ENCODE results near the gene PLXDC2. TPM values are rescaled to one million over a fixed set of nuclear protein-coding genes. Genes with fewer than 3 reads are reported as not detected.

The PLXDC2 gene
- total RNA-seq, 1 donor from 2014 or later: 7.5 TPM

GRCh38 chr10:19789607-19790006, 26.6 kb upstream of the PLXDC2 start:
- DNase-seq (ENCODE audit: low read depth): no peak
- Histone ChIP-seq H3K36me3 (ENCODE audit: control insufficient read depth, insufficient read depth, low read length) (no peaks in the 10 kb centered on the region), H3K27me3 (ENCODE audit: control insufficient read depth, insufficient read depth, low read length) (no peaks in the 10 kb centered on the region), H3K4me3 (ENCODE audit: low read depth, low read length) (no peak overlapping the region)
- no peak for TF ChIP-seq CTCF (IDR thresholded peaks at IDR 0.05; ENCODE audit: insufficient read depth, low read length, poor library complexity, severe bottlenecking)

GRCh38 chr10:19791032-19791431, 25.2 kb upstream of the PLXDC2 start:
- H3K36me3 ChIP-seq (ENCODE audit: control insufficient read depth, insufficient read depth, low read length): no peaks in the 10 kb centered on the region
- H3K4me3 ChIP-seq (ENCODE audit: low read depth, low read length): no peak overlapping the region
- H3K27me3 ChIP-seq (ENCODE audit: control insufficient read depth, insufficient read depth, low read length): no peaks in the 10 kb centered on the region
- TF ChIP-seq CTCF (IDR thresholded peaks at IDR 0.05; ENCODE audit: insufficient read depth, low read length, poor library complexity, severe bottlenecking): no peak
- DNase-seq (ENCODE audit: low read depth): no peak

GRCh38 chr10:19795684-19796083, 20.5 kb upstream of the PLXDC2 start:
- DNase-seq (ENCODE audit: low read depth): no peak
- H3K27me3 ChIP-seq (ENCODE audit: control insufficient read depth, insufficient read depth, low read length): no peaks in the 10 kb centered on the region
- H3K36me3 ChIP-seq (ENCODE audit: control insufficient read depth, insufficient read depth, low read length): no peaks in the 10 kb centered on the region
- no peak for TF ChIP-seq CTCF (IDR thresholded peaks at IDR 0.05; ENCODE audit: insufficient read depth, low read length, poor library complexity, severe bottlenecking)
- no peak overlapping the region for H3K4me3 ChIP-seq (ENCODE audit: low read depth, low read length)

- no peak overlapping the region for H3K4me3 ChIP-seq (ENCODE audit: low read depth, low read length)
- DNase-seq (ENCODE audit: low read depth): no peak
- no peaks in the 10 kb centered on the region for H3K27me3 ChIP-seq (ENCODE audit: control insufficient read depth, insufficient read depth, low read length)
- TF ChIP-seq CTCF (IDR thresholded peaks at IDR 0.05; ENCODE audit: insufficient read depth, low read length, poor library complexity, severe bottlenecking): no peak
- H3K36me3 ChIP-seq (ENCODE audit: control insufficient read depth, insufficient read depth, low read length): no peaks in the 10 kb centered on the region
Observed at GRCh38 chr10:19800161-19800560, 16.1 kb upstream of the PLXDC2 start.

- Histone ChIP-seq H3K27me3 (ENCODE audit: control insufficient read depth, insufficient read depth, low read length) (no peaks in the 10 kb centered on the region), H3K4me3 (ENCODE audit: low read depth, low read length) (no peak overlapping the region), H3K36me3 (ENCODE audit: control insufficient read depth, insufficient read depth, low read length) (no peaks in the 10 kb centered on the region)
- no peak for TF ChIP-seq CTCF (IDR thresholded peaks at IDR 0.05; ENCODE audit: insufficient read depth, low read length, poor library complexity, severe bottlenecking)
- no peak for DNase-seq (ENCODE audit: low read depth)
Observed at GRCh38 chr10:19801369-19801768, 14.9 kb upstream of the PLXDC2 start.

- Histone ChIP-seq H3K27me3 (ENCODE audit: control insufficient read depth, insufficient read depth, low read length) (no peaks in the 10 kb centered on the region), H3K36me3 (ENCODE audit: control insufficient read depth, insufficient read depth, low read length) (no peaks in the 10 kb centered on the region), H3K4me3 (ENCODE audit: low read depth, low read length) (no peak overlapping the region)
- TF ChIP-seq CTCF (IDR thresholded peaks at IDR 0.05; ENCODE audit: insufficient read depth, low read length, poor library complexity, severe bottlenecking): no peak
- DNase-seq (ENCODE audit: low read depth): no peak
Observed at GRCh38 chr10:19803676-19804075, 12.6 kb upstream of the PLXDC2 start.
